Neural cell (in vitro differentiated cells): ENCODE data around the gene TBCA.

Experiments used
- EZH2 ChIP-seq: fragments of 200-600, 300-800 bp; shearing (Covaris generic), sonication (generic); IDR thresholded peaks from 2 replicates; pipeline ENCODE4 v1.6.1; 2014; ENCODE audit warnings: antibody characterized with exemption, low read length, borderline replicate concordance, mild to moderate bottlenecking; ENCODE audit not compliant: insufficient read depth, poor library complexity, severe bottlenecking
- SMC3 ChIP-seq: fragments of 450-650 bp; conservative IDR thresholded peaks from 2 replicates; pipeline ENCODE4 v1.6.1; 2014; ENCODE audit warnings: antibody characterized with exemption, mild to moderate bottlenecking, moderate library complexity; ENCODE audit not compliant: poor library complexity
- TF ChIP-seq, protein P1 (sequence below): fragments of 450-650 bp; IDR thresholded peaks from 2 replicates; pipeline ENCODE4 v1.5.1; 2014; ENCODE audit warnings: antibody characterized with exemption, mild to moderate bottlenecking, moderate library complexity; ENCODE audit not compliant: poor library complexity, severe bottlenecking
- TF ChIP-seq, protein P2 (sequence below): IDR thresholded peaks from 2 replicates; pipeline ENCODE4 v1.6.1; 2012; ENCODE audit warnings: borderline replicate concordance

DNA sequence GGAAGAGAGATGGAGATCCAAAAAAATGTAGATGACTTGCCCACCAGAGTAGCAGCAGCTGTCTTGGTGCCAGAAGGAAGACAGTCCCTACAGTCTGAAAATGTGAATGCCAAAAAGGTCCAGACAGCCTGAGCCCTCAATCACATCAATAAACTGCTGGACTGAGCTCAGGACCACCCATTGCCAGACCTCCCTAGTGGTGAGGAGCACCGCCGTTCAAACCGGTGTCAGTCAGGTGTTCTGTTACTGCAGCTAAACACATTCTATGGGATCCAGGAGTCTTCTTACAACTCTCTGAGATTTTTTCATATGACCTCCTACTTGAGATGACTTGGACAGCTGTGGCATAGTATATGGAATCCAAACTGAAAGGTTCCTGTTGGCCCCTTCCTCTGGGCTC, 105.6 kb downstream of the TBCA start:
- TF ChIP-seq EZH2 (no peak), SMC3 (no peak)
- TF ChIP-seq, protein P1, sequence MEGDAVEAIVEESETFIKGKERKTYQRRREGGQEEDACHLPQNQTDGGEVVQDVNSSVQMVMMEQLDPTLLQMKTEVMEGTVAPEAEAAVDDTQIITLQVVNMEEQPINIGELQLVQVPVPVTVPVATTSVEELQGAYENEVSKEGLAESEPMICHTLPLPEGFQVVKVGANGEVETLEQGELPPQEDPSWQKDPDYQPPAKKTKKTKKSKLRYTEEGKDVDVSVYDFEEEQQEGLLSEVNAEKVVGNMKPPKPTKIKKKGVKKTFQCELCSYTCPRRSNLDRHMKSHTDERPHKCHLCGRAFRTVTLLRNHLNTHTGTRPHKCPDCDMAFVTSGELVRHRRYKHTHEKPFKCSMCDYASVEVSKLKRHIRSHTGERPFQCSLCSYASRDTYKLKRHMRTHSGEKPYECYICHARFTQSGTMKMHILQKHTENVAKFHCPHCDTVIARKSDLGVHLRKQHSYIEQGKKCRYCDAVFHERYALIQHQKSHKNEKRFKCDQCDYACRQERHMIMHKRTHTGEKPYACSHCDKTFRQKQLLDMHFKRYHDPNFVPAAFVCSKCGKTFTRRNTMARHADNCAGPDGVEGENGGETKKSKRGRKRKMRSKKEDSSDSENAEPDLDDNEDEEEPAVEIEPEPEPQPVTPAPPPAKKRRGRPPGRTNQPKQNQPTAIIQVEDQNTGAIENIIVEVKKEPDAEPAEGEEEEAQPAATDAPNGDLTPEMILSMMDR: no peak
- TF ChIP-seq, protein P2, sequence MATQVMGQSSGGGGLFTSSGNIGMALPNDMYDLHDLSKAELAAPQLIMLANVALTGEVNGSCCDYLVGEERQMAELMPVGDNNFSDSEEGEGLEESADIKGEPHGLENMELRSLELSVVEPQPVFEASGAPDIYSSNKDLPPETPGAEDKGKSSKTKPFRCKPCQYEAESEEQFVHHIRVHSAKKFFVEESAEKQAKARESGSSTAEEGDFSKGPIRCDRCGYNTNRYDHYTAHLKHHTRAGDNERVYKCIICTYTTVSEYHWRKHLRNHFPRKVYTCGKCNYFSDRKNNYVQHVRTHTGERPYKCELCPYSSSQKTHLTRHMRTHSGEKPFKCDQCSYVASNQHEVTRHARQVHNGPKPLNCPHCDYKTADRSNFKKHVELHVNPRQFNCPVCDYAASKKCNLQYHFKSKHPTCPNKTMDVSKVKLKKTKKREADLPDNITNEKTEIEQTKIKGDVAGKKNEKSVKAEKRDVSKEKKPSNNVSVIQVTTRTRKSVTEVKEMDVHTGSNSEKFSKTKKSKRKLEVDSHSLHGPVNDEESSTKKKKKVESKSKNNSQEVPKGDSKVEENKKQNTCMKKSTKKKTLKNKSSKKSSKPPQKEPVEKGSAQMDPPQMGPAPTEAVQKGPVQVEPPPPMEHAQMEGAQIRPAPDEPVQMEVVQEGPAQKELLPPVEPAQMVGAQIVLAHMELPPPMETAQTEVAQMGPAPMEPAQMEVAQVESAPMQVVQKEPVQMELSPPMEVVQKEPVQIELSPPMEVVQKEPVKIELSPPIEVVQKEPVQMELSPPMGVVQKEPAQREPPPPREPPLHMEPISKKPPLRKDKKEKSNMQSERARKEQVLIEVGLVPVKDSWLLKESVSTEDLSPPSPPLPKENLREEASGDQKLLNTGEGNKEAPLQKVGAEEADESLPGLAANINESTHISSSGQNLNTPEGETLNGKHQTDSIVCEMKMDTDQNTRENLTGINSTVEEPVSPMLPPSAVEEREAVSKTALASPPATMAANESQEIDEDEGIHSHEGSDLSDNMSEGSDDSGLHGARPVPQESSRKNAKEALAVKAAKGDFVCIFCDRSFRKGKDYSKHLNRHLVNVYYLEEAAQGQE: no peak
